HG02884 (cell line): ENCODE measurements around the gene LTBP1.
"Not testable (repeated sequence)": the region's sequence is repeated elsewhere in the genome, so short reads cannot be mapped to it uniquely, and the experiment has no call there.

Experiments used
- ATAC-seq: cut with Tn5 transposase; IDR thresholded peaks from one replicate; pipeline ENCODE4 v1.9.1; 2021; ENCODE audit warnings: mild to moderate bottlenecking, moderate library complexity; ENCODE audit not compliant: unreplicated experiment

The LTBP1 gene

GRCh38 chr2:33033606-33034081 lies 86.9 kb downstream of the LTBP1 start:
- ATAC-seq = no peak

DNA sequence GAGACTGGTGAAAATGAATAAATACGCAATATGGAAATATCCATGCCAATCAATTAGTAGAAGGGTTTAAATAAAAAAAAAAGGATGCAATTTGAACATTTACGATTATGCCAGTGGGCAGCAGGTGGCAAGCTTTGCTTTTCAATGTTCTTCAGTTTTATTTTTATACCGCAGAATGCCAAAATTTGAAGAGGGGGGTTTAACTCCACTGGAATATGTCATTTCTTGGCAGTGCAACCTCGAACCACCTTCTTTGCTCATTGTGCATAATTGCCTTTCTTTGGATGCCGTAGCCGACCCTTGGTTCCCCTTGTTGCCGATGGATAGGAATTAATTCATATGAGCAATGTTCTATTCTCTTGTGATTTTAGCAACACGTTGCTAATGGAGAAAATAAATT lies 88.0 kb downstream of the LTBP1 start:
- ATAC-seq = no peak

DNA sequence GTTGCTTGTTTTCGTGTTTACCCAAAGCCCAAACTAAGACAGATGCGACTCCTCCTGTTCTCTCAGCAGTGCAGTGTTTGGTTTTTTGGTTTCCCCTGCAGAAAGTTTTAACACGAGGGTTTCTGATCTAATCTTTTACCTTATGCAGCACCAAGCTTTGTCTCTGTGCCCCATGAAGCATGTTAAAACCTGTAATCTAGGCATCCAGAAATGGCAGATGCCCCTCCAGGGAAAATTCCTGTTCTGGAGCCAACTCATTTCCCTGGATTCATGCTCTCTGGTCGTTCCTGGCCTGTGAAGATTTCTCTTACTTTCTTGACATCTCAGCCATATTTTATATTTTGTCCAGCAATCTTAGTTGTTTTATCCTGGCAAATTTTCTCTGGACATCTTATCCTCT lies 91.5 kb downstream of the LTBP1 start:
- no peak for ATAC-seq

- no peak for ATAC-seq
Measured at GRCh38 chr2:33038799-33039198, 92.0 kb downstream of the LTBP1 start.

- ATAC-seq = no peak
Measured at GRCh38 chr2:33040541-33040940, 93.8 kb downstream of the LTBP1 start.

GRCh38 chr2:33042265-33042664 lies 95.5 kb downstream of the LTBP1 start:
- no peak for ATAC-seq

DNA sequence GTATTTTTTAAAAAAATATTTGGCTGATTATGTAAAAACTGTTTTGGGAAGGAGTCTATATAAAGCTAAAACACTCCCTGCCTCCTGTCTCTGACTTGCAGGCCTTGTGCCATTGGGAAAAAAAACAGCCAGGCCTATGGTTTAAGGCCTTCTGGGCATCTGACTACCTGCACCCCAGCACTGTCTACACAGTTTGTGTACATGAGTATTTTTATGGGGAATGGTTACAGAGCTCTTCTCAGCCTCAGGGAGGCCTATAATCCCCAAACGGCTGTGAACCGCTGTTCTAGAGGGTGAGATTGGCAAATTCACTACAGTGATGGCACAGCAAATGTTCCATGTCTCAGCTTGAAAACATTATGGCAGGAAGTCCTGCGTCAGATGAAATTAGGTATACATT lies 96.1 kb downstream of the LTBP1 start:
- ATAC-seq = no peak

GRCh38 chr2:33047939-33048338 lies 101.2 kb downstream of the LTBP1 start:
- no peak for ATAC-seq

DNA sequence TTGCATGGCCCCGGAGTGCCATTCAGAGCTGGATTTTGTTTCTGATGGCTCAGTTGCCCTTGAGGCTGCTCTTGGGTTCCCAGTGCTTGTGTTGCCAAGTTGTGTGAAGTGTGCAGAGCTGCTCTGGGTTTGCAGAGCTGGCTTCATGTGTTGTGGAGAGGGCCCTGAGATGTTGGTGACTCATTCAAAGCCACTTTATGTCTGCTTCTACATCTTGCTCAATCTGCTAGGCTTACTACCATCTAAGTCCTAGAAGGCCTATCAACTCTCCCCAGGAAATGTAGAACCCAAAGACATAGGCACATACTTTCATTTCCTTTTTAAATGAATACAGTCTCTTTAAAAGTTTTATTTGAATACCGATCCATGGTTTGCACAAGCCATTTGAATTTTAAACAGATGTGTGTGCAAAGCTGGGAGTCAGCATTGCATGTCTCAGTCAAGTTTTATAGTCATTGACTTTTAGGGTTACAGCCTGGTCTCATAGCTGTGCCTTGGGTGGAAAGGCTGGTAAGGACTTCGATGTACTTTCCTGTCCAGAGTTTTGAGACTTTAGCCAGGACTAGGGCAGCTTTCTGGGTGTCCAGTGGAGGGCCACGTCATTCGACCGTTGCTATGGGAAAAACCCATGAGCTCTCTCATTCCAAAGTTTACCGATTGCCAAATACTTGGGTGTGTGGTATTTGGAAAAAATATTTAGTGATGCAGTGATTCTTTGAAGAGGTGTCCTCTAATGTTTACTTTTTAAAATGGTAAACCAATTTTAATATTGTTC lies 105.0 kb downstream of the LTBP1 start:
- ATAC-seq = no peak

DNA sequence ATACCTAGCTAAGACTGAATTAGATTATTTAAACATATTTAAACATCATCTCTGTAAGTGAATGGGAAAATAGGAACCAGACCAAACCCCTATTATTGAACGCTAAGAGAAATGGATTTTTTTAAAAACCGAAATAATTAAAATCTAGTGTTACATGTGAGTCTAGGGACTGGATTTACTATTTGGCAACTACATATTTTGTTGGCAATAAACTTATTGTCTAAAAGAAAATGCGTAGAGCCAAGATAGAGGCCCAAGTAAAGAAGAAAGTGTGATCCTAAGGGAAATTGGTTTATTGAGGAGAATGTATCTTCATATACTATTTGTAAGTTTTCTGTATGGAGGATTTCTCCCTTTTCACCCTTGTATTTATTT lies 105.6 kb downstream of the LTBP1 start:
- ATAC-seq = no peak

DNA sequence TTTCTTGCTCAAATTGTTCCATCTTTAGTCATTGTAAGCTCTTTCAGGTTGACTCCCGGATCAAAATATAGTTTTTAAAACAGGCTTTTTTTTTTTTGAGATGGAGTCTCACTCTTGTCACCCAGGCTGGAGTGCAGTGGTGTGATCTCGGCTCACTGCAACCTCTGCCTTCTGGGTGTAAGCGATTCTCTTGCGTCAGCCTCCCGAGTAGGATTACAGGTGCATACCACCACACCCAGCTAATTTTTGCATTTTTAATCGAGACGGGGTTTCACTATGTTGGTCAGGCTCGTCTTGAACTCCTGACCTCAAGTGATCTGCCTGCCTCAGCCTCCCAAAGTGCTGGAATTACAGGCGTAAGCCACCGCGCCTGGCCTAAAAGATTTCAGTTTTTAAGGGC lies 106.0 kb downstream of the LTBP1 start:
- not testable (repeated sequence) for ATAC-seq

GRCh38 chr2:33056170-33056569 lies 109.4 kb downstream of the LTBP1 start:
- no peak for ATAC-seq

- ATAC-seq = not testable (repeated sequence)
Measured at GRCh38 chr2:33057307-33058028, 110.7 kb downstream of the LTBP1 start.

DNA sequence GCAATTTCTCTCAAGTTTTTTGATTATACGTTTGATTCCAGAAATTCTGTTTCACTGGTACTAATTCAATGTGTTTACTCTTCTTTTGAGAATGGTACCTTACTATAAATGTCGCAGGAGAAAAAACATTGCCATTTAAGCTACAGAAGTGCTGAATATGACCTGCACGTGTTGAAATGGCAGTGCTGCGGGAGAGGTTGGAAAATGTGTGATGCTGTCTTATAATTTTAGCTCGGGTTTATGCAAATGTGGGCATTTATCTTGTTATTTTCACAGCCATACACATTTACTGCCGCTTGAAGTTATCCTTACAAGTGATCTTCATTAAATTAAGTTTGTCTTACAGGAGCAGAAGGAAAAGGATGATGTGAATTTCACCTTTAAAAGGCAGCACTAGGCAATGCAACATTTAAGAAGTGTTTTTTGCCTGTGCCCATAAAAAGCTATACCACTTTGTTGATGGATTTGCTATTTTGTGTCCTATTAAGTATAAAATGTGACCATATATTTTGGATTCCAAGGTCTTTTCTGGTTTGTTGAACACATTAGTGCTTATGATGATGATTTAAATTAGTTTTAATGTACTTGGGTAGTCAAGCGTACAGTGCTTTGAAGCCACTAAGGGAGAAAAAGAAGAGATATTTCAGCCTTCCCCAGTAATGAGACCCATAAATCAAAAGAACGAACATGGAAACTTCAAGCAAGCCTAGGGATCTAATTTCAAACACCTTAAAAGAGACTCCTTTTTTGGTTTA lies 112.1 kb downstream of the LTBP1 start:
- ATAC-seq = no peak

- no peak for ATAC-seq
Measured at GRCh38 chr2:33059471-33060156, 112.9 kb downstream of the LTBP1 start.

DNA sequence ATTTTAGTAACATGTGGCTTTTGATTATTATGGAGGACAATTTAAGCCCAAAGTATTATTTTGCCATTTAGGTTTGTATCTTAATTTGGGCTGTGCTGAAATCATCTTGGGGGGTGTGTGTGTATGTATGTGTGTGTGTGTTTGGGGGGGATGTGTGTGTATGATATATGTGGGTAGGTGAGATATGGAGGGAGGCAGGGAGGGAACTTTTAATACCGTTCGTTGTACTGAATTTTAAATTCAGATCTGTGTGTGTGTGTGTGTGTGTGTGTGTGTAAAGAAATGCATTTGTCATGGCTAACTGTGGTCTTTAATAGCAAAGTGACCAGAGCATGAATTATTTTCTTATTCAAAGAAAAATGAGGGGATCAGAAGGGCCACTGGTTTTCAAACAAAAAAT lies 113.7 kb downstream of the LTBP1 start:
- ATAC-seq = no peak

GRCh38 chr2:33062665-33063250 lies 116.0 kb downstream of the LTBP1 start:
- ATAC-seq = no peak

DNA sequence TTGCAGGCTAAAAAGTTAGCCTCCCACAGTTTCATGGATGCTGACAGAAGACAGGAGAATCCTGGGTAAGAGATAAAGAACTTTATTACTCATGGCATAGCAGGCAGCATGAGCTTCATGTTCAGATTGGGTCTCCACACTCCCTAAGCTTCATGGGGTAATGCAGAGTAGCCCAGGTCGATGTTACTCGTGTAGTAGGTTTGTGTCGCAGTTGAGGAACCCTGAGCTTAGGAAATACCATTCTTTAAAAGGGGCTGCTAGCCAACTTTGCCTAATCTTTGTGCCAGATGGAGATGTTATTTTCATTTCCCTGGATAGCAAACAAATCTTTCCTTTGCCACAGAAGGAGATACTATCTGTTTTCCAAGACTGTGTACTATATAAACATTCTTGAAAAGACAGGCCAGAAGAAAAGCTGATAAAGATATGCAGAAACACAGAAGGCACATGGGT lies 117.6 kb downstream of the LTBP1 start:
- ATAC-seq = no peak

- no peak for ATAC-seq
Measured at GRCh38 chr2:33067598-33067997, 120.8 kb downstream of the LTBP1 start.

DNA sequence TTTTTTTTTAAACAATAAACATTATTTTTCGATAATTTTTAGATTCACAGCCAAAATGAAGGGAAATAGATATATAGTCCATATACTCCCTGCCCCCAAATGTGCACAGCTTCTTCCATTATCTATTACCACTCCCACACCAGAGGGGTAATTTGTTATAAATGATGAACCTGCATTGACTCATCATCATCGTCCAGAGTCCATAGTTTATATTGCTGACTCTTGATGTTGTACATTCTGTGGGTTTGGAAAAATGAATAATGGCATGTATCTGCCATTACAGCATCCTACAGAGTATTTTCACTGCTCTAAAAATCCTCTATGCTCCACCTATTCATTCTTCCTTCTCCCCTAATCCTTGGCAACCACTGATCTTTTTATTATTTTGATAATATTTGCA lies 121.5 kb downstream of the LTBP1 start:
- no peak for ATAC-seq
